ENCODE measurements around the gene CDK15. TPM values are rescaled to one million over a fixed set of nuclear protein-coding genes. Genes with fewer than 3 reads are reported as not detected.
"Not testable (repeated sequence)": the region's sequence is repeated elsewhere in the genome, so short reads cannot be mapped to it uniquely, and the experiment has no call there.

The CDK15 gene
- total RNA-seq, 1 donor from 2014 or later: 1.5 TPM

DNA sequence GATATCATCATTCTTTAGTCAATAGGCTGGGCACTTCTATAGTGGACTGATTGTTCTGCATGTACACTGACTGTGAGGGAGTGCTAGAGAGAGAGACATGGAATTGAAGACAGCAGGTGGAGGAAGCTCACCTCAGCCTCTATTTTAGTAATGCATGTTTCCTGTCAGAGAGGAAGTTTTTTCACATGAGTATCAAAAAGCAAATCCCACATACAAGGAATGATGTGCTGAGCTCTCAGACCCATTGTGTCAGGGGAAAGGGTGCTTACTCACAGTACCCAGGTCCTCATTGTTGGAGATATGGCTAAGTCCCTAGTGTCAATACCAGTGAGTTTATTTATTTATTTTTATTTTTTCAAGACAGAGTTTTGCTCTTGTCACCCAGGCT lies 9.9 kb upstream of the CDK15 start:
- DNase-seq (ENCODE audit: low spot score in 2 of 2): no peak
- Histone ChIP-seq H3K27ac (peak overlapping the region; percentile 81 to 86), H3K36me3 (no peaks in the 10 kb centered on the region), H3K4me3 (no peak overlapping the region), H3K9me3 (no peaks in the 10 kb centered on the region), H3K27me3 (no peaks in the 10 kb centered on the region), H3K4me1 (peaks cover 4 to 17% of the 10 kb centered on the region in 2 donors)
- TF ChIP-seq CTCF (IDR thresholded peaks at IDR 0.05): no peak
- intact Hi-C loops (cut with DNase I): loop anchor here (1.0 to 2.0 kb wide), 2 partner anchors 62 to 382 kb away; no protein-coding TSS in a partner anchor

DNA sequence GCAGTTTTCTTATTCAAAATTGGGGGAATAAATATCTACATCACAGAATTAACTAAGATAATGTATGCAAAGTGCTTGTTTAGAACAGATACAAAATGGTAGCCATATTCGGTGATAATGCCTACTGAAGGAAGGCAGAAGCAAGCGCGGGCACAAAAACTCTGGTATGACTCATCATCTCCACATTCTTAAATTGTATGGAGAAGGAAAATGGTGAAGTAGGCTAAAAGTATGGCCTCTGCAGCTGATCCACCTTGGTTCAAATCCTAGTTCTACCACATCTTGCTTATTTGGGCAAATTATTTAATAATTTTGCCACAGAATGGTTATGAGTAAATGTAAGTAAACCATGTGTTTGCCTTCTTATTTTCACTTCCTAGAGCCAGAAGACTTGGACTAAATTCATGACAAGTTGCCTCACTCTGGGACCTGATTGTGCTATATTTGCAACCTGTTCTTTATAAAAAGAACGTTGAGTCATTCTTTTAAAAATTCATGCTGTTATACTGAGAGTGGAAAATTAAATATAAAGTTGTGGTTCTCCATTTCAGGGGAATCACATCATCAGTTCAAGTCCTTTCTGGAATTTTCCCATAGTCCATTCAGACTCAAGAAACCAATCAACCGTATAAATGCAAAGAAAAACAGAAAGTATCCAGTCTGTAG lies 9.0 kb upstream of the CDK15 start:
- H3K4me3 ChIP-seq: peak overlapping the region; percentile 24 to 39
- H3K4me1 ChIP-seq: peaks cover 4 to 17% of the 10 kb centered on the region in 2 donors
- peak overlapping the region; percentile 81 to 86 for H3K27ac ChIP-seq
- intact Hi-C loops (cut with DNase I): loop anchor here (1.0 to 2.0 kb wide), 3 partner anchors 49 to 237 kb away; no protein-coding TSS in a partner anchor
- TF ChIP-seq CTCF (IDR thresholded peaks at IDR 0.05): no peak
- no peak for DNase-seq (ENCODE audit: low spot score in 2 of 2)
- H3K36me3 ChIP-seq: no peaks in the 10 kb centered on the region
- no peaks in the 10 kb centered on the region for H3K9me3 ChIP-seq
- no peaks in the 10 kb centered on the region for H3K27me3 ChIP-seq

GRCh38 chr2:201798252-201798913 lies 8.0 kb upstream of the CDK15 start:
- DNase-seq (ENCODE audit: low spot score in 2 of 2): no peak
- H3K27me3 ChIP-seq: no peaks in the 10 kb centered on the region
- no peaks in the 10 kb centered on the region for H3K9me3 ChIP-seq
- TF ChIP-seq CTCF (IDR thresholded peaks at IDR 0.05): no peak
- H3K27ac ChIP-seq: peak overlapping the region; percentile 81 to 86
- H3K4me1 ChIP-seq: peaks cover 4 to 17% of the 10 kb centered on the region in 2 donors
- intact Hi-C loops (cut with DNase I): loop anchor here (1.0 kb wide), 1 partner anchor 17 kb away; no protein-coding TSS in a partner anchor
- H3K36me3 ChIP-seq: no peaks in the 10 kb centered on the region
- peak overlapping the region in 1 of 2 donors; percentile 39 for H3K4me3 ChIP-seq

- H3K9me3 ChIP-seq; H3K4me3 ChIP-seq; H3K36me3 ChIP-seq; H3K27me3 ChIP-seq; DNase-seq (ENCODE audit: low spot score in 2 of 2): not testable (repeated sequence)
- Histone ChIP-seq H3K4me1 (peaks cover 4 to 17% of the 10 kb centered on the region in 2 donors), H3K27ac (peak overlapping the region; percentile 81 to 86)
- TF ChIP-seq CTCF (IDR thresholded peaks at IDR 0.05): peak in 1 of 3 experiments; percentile 17
- intact Hi-C loops (cut with DNase I): loop anchor here (1.0 kb wide), 1 partner anchor 18 kb away; no protein-coding TSS in a partner anchor
Measured at GRCh38 chr2:201798914-201799285, 7.4 kb upstream of the CDK15 start.

GRCh38 chr2:201807452-201807999 lies 1.2 kb downstream of the CDK15 start:
- intact Hi-C loops (cut with DNase I): no loop called here
- Histone ChIP-seq H3K27ac (peak overlapping the region; percentile 73 to 78), H3K4me3 (peak overlapping the region in 1 of 2 donors; percentile 33), H3K36me3 (no peaks in the 10 kb centered on the region), H3K9me3 (no peaks in the 10 kb centered on the region), H3K27me3 (no peaks in the 10 kb centered on the region), H3K4me1 (peaks cover 6 to 21% of the 10 kb centered on the region in 2 donors)
- DNase-seq (ENCODE audit: low spot score in 2 of 2): peak in 1 of 2 donors; percentile 86
- no peak for TF ChIP-seq CTCF (IDR thresholded peaks at IDR 0.05)

Data from ascending aorta (tissue), 2 donors.